ENCODE data around the gene BEAN1. TPM values are rescaled to one million over a fixed set of nuclear protein-coding genes. Genes with fewer than 3 reads are reported as not detected.

The BEAN1 gene
- total RNA-seq, 6 experiments from 2014 or later = not detected

DNA sequence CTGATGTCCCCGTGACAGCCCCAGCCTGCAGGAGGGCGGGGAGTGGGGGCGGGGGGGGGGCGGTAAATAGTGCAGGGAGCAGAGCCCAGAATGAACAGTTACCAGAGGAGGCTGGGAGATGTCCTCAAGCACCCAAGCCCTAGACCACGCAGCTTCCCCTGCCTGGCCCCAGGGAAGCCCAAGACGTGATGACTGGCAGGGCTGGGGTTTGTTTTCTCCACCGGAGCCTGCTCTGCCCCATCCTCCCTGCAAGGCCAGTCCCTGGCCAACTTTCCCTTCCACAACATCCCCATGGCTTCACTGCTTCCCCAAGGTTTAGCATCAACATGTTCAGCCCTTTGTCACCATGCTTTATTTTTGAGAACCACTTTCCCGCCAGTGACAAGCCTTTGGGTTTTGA, 1.4 kb upstream of the BEAN1 start:
- H3K9me3 Mint-ChIP-seq = no peaks in the 10 kb centered on the region
- H3K4me1 Mint-ChIP-seq (ENCODE audit: low read depth) = peaks cover 7% of the 10 kb centered on the region
- DNase-seq = no peak
- TF ChIP-seq, protein P1, sequence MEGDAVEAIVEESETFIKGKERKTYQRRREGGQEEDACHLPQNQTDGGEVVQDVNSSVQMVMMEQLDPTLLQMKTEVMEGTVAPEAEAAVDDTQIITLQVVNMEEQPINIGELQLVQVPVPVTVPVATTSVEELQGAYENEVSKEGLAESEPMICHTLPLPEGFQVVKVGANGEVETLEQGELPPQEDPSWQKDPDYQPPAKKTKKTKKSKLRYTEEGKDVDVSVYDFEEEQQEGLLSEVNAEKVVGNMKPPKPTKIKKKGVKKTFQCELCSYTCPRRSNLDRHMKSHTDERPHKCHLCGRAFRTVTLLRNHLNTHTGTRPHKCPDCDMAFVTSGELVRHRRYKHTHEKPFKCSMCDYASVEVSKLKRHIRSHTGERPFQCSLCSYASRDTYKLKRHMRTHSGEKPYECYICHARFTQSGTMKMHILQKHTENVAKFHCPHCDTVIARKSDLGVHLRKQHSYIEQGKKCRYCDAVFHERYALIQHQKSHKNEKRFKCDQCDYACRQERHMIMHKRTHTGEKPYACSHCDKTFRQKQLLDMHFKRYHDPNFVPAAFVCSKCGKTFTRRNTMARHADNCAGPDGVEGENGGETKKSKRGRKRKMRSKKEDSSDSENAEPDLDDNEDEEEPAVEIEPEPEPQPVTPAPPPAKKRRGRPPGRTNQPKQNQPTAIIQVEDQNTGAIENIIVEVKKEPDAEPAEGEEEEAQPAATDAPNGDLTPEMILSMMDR (IDR thresholded peaks at IDR 0.05) = no peak
- H3K36me3 Mint-ChIP-seq (ENCODE audit: low read depth) = no peaks in the 10 kb centered on the region
- no peak overlapping the region for H3K4me3 Mint-ChIP-seq
- H3K27me3 Mint-ChIP-seq (ENCODE audit: insufficient read depth) = peaks cover 38% of the 10 kb centered on the region
- H3K27ac Mint-ChIP-seq = no peak overlapping the region

DNA sequence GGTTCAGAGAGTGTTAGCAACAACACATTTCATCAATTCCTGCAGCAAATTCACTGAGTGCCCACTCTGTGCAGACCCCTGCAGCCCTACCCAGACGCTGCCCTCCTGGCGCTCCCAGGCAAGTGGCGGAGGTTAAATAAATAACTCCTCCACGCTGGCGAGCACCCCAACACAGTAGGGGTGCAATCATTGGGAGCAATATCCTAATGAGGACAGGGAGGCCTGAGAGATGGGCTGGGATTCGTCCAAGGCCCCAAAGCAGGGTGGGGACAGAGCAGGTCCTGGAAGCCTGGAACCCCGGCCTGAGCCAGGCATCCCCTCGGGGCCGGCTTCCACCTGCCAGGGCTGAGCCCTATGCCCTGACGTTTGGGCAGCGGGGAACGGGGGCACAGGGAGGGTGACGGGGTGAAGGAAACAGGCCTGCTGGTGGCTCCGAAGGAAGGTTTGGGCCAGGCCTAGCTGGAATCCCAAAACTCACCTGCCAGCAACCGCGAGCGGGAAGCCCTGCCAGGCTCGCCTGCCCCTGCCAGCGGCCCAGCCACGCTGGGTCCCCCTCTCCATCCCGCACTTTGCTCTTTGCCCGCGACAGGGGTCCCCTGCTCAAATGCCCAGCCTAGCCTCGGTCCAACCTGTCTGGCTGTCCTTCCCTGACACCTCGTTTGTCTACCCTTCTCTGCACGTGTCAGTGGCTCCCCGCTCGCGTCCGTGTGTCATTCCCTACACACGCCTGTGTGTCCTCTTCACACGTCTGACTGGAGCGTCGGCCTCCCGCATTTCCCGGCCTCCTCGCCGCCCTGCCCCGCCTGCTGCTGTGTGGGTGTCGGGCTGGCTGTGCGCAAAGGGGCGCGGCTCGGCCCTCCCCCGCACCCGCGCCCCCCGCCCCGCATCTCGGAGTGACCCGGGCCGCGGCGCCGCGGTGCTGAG, 721 bp upstream of the BEAN1 start:
- Mint-ChIP-seq H3K27me3 (ENCODE audit: insufficient read depth) (peaks cover 40% of the 10 kb centered on the region), H3K9me3 (no peaks in the 10 kb centered on the region), H3K27ac (no peak overlapping the region), H3K4me3 (0 out of 2 replicates have a peak overlapping the region, but pooled peaks have one; percentile 19), H3K4me1 (ENCODE audit: low read depth) (peaks cover 5% of the 10 kb centered on the region; the same call in 1 of the 2 replicates), H3K36me3 (ENCODE audit: low read depth) (no peaks in the 10 kb centered on the region)
- no peak for DNase-seq
- TF ChIP-seq, protein P1 (IDR thresholded peaks at IDR 0.05) = no peak

DNA sequence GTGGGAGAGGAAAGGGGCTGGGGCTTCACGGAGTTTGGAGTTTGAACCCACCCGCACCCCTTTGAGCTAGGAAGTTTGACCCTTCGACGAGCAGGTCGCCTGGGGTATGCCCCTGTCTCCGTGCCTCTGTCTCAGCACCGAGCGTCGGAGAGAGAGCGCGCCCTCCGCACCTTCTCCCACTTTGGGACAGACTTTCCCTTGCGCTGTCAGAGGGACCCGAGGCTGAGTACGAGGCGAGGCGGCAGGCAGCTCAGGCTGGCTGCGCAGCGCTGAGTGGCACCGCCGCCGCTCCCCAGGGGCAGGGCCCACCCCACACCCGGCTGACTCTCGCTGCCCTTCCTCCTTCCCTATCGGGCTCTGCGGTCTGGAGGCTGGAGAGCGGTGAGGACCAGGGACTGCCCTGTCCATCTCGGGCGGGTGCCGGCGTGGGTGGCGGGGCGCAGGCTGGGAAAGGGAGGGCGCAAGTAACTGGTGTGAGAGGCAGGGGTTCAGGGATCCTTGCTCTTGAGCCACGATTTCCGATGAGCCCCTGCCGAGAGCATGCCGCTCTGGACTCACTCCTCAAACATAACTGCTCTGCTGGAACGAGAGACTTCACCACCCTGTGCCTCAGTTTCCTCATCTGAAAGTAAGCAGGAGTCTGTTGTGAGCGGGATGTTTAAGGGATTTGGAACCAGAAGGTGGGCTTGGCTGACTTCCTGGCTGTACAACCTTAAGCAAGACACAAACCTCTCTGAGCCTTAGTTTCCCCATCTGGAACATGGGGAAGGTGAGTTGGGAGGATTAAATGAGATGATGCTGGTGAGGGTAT, 981 bp downstream of the BEAN1 start:
- Mint-ChIP-seq H3K27ac (no peak overlapping the region), H3K9me3 (no peaks in the 10 kb centered on the region), H3K27me3 (ENCODE audit: insufficient read depth) (peaks cover 52% of the 10 kb centered on the region), H3K4me3 (no peak overlapping the region), H3K36me3 (ENCODE audit: low read depth) (no peaks in the 10 kb centered on the region), H3K4me1 (ENCODE audit: low read depth) (peaks cover 5% of the 10 kb centered on the region; the same call in 1 of the 2 replicates)
- no peak for DNase-seq
- TF ChIP-seq, protein P1 (IDR thresholded peaks at IDR 0.05) = no peak

DNA sequence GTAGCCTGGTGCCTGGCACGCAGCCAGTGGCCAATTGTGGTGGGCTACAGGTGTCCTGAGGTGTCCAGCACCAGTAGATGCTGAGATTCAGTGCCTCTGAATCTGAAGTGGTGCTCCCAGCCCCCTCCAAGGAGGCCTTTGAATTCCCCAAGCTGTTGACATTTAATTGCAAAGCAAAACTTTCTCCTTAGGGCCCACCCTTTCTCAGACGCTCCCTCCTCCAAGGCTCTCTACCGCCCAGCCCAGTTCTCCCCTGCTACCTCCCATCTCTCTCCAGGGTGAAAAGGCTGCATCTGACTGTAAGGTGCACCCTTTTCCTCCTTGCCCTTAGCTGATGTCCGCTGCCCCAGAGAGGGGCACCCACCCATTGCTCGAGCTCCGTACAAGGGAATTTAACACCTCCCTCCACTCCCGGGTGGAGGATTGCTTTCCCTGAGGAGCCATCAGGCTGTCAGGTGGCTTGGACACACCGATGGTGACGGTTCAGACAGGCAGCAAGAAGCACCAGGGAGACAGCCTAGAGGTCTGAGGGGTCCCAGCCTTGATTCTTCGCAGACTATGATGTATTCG, 1.7 kb downstream of the BEAN1 start:
- Mint-ChIP-seq H3K36me3 (ENCODE audit: low read depth) (no peaks in the 10 kb centered on the region), H3K27ac (no peak overlapping the region), H3K4me3 (no peak overlapping the region), H3K4me1 (ENCODE audit: low read depth) (peaks cover 10% of the 10 kb centered on the region), H3K27me3 (ENCODE audit: insufficient read depth) (peaks cover 54% of the 10 kb centered on the region), H3K9me3 (no peaks in the 10 kb centered on the region)
- TF ChIP-seq, protein P1 (IDR thresholded peaks at IDR 0.05) = no peak
- no peak for DNase-seq

DNA sequence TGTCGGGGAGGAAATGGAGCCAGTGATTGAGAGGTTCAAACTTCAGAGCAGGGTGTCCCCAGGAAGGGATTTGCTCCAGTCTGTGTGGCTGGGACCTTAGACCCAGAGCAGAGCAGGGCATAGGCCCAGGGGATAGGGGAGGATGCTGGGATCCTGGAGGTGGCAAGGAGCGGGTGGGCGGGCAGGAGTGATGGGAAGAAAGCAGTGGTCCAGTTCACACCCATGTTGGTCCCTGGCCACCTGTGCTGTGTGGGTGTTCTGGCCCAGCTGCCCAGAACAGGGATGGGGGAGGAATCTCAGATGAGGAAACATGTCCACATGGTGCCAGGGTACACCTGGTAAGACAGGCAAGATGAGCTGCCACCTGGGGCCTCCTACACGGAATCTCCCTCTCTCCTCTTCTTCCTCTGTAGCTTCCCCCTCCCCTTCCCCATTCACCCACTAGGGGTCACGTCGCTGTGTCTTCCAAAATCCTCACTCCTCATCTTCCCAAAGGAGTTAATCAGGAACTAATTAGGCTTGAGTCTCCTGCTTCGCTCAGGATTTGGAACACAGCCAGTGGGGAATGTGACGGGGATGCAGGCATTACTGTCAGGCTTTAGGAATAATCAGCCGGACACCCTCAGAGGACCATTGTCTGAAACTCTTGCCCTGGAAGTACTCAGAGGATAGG, 2.3 kb downstream of the BEAN1 start:
- H3K4me1 Mint-ChIP-seq (ENCODE audit: low read depth) = peaks cover 13% of the 10 kb centered on the region
- H3K27me3 Mint-ChIP-seq (ENCODE audit: insufficient read depth) = peaks cover 54% of the 10 kb centered on the region
- H3K36me3 Mint-ChIP-seq (ENCODE audit: low read depth) = no peaks in the 10 kb centered on the region
- DNase-seq = no peak
- H3K27ac Mint-ChIP-seq = no peak overlapping the region
- H3K4me3 Mint-ChIP-seq = no peak overlapping the region
- H3K9me3 Mint-ChIP-seq = no peaks in the 10 kb centered on the region
- TF ChIP-seq, protein P1 (IDR thresholded peaks at IDR 0.05) = peak; percentile 43
